ENCODE measurements around the gene SGIP1.
"Not testable (repeated sequence)": the region's sequence is repeated elsewhere in the genome, so short reads cannot be mapped to it uniquely, and the experiment has no call there.

Gene SGIP1

GRCh38 chr1:66733348-66734017, 199.5 kb downstream of the SGIP1 start:
- DNase-seq = no peak

GRCh38 chr1:66734531-66734930, 200.6 kb downstream of the SGIP1 start:
- not testable (repeated sequence) for DNase-seq

- no peak for DNase-seq
Observed at GRCh38 chr1:66737836-66738235, 203.9 kb downstream of the SGIP1 start.

- no peak for DNase-seq
Observed at GRCh38 chr1:66739401-66740157, 205.6 kb downstream of the SGIP1 start.

GRCh38 chr1:66745451-66745850, 211.5 kb downstream of the SGIP1 start:
- DNase-seq = no peak

- DNase-seq = no peak
Observed at GRCh38 chr1:66747501-66747900, 213.5 kb downstream of the SGIP1 start.

- no peak for DNase-seq
Observed at GRCh38 chr1:66750577-66750976, 216.6 kb downstream of the SGIP1 start.

- DNase-seq = no peak
Observed at GRCh38 chr1:66751160-66751559, 217.2 kb downstream of the SGIP1 start.

- no peak for DNase-seq
Observed at GRCh38 chr1:66752000-66752592, 218.1 kb downstream of the SGIP1 start, which contains the start of gene DYNLT5. Gene DYNLT5, plus strand, starts transcription at chr1:66752459. Its CDS starts 2,200 bp downstream, at chr1:66754659.

GRCh38 chr1:66752671-66753371, 218.9 kb downstream of the SGIP1 start:
- no peak for DNase-seq

GRCh38 chr1:66757722-66758240, 223.8 kb downstream of the SGIP1 start:
- DNase-seq = no peak

- no peak for DNase-seq
Observed at GRCh38 chr1:66758241-66758755, 224.3 kb downstream of the SGIP1 start.

- DNase-seq = no peak
Observed at GRCh38 chr1:66760506-66760905, 226.6 kb downstream of the SGIP1 start.

- DNase-seq = no peak
Observed at GRCh38 chr1:66761221-66761620, 227.3 kb downstream of the SGIP1 start.

GRCh38 chr1:66764994-66765578, 231.1 kb downstream of the SGIP1 start:
- no peak for DNase-seq

GRCh38 chr1:66767626-66768025, 233.7 kb downstream of the SGIP1 start:
- DNase-seq = no peak

- DNase-seq = no peak
Observed at GRCh38 chr1:66768965-66769364, 235.0 kb downstream of the SGIP1 start.

- no peak for DNase-seq
Observed at GRCh38 chr1:66769512-66770229, 235.7 kb downstream of the SGIP1 start.

GRCh38 chr1:66770240-66770639, 236.3 kb downstream of the SGIP1 start:
- DNase-seq = no peak

- DNase-seq = no peak
Observed at GRCh38 chr1:66770694-66771093, 236.7 kb downstream of the SGIP1 start.

- DNase-seq = no peak
Observed at GRCh38 chr1:66773227-66773626, 239.3 kb downstream of the SGIP1 start.

GRCh38 chr1:66774438-66774837, 240.5 kb downstream of the SGIP1 start:
- no peak for DNase-seq
